Stimulated activated CD8-positive, alpha-beta memory T cell treated with anti-CD3 and anti-CD28 coated beads, Interleukin-7, amount 100 ng/mL, for 48 hours (primary cell): Measurements from ENCODE around the gene CPA5.

Source experiments
- DNase-seq, 2 donors: peaks; one replicate each; pipeline ENCODE4 v3.0.0-alpha.2; 2020; ENCODE audit warnings: low read depth in 1 of 2; ENCODE audit errors: extremely low read depth in 1 of 2

CPA5 gene

DNA sequence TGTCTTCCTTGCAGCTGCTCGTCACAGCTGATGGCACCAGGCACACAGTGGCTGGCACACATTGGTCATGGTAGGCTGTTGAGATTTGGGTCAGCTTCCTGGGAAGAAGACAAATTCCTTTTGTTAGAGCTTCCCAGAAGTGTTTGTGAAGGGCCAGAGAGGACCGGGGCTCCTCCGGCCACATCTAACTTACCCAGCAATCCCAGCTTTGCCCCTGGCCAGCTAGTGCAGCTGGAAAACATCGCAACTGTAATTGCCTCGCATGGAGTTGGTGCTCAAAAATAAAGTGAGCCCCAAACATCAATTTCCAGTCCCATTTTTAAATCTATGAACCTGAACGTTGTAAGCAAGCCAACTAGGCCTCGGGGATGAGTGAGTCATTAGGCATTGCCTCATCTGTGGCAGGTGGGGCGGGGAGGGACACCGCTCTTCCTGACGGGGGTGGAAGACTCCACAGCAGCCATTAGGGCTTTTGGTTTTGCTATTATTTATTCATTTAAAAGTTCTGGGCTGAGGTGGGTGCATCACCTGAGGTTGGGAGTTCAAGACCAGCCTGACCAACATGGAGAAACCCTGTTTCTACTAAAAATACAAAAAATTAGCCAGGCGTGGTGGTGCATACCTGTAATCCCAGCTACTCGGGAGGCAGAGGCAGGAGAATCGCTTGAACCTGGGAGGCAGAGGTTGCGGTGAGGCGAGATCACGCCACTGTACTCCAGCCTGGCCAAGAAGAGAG lies 12.4 kb downstream of the CPA5 start:
- DNase-seq = no peak

- no peak for DNase-seq
These were observed 13.9 kb downstream of the CPA5 start for GRCh38 chr7:130358471-130358870.

DNA sequence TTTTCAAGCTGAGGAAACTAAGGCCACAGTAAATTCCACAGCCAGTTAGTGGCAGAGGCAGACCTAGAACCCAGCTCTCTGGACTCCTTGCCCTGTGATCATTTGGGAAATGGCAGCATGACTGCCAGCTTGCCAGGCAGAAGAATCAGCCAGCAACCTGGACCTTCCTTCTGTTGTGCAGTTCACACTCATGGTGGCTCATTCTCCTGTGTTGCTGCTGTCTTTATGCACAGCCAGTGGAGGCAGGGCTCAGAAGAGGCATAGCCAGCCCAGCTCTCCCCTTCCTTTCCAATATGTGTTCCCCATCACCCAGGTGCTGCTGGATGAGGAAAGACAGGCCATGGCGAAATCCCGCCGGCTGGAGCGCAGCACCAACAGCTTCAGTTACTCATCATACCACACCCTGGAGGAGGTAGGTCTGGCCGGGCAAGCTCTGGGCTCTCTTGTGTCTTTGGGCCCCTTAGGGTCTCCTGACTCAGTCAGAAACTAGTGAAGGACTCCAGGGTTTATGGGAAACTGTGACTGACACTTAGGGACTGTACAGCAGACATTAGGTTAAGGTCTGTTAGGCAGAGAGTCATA lies 14.8 kb downstream of the CPA5 start:
- no peak for DNase-seq

DNA sequence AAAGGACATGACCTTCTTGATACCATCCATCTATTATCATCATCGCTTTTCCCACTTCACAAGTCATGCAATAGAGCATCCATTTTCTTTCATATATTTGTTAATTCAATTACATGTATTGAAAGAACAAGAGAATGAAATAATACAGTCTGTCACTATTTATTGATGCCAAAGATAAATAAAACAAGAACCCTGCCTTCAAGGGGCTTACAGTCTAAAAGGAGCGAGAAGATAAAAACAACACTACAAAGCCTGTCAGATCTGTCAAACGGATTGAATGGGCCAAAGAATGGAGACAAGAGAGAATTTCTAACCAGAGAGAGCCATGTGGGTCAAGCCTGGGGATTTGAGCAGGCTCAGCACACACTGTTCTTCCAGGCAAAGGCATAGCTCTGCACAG lies 15.9 kb downstream of the CPA5 start:
- DNase-seq = no peak

DNA sequence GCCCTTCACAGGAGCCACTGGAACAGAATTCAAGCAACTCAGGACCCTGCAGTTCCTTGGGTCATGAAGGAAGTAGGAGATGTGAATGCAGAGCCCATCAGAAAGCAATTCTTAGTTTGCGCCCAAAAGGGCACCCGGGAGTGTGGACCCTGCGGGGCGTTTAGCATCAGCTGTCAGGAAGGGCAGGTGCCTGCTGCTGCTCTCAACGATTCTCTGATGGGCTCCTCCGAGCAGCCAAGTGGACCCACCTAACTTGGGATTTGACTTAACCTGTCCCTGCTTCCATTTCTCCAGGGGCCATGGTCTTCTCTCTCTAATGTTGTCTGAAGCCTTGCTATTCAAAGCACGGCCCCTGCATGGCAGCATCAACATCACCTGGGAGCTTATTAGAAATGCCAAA lies 17.1 kb downstream of the CPA5 start:
- no peak for DNase-seq

- DNase-seq = no peak
These were observed 17.7 kb downstream of the CPA5 start for GRCh38 chr7:130362251-130362816.

- DNase-seq = peak; percentile 26 to 80
These were observed 18.6 kb downstream of the CPA5 start for GRCh38 chr7:130363026-130363847.

- DNase-seq = no peak
These were observed 19.8 kb downstream of the CPA5 start for GRCh38 chr7:130364451-130364850.

DNA sequence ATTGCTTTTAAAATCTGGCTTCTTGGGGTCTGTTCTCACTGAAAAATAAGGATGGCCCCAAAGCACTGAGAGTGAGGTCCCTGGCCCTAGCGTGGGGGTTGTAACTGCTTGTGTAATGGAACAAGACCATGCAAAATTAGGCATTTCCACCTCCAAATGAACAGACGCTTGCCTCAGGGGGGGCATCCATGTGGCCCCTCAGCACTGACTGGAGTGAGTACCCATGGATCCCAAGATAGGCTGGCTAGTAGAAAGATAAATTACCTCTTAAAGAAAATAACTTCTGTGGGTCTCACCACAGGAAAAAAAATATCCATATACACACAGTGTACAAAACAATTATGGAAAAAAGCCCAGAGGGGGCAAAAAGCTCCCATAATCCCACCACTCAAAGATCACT lies 20.5 kb downstream of the CPA5 start:
- no peak for DNase-seq

DNA sequence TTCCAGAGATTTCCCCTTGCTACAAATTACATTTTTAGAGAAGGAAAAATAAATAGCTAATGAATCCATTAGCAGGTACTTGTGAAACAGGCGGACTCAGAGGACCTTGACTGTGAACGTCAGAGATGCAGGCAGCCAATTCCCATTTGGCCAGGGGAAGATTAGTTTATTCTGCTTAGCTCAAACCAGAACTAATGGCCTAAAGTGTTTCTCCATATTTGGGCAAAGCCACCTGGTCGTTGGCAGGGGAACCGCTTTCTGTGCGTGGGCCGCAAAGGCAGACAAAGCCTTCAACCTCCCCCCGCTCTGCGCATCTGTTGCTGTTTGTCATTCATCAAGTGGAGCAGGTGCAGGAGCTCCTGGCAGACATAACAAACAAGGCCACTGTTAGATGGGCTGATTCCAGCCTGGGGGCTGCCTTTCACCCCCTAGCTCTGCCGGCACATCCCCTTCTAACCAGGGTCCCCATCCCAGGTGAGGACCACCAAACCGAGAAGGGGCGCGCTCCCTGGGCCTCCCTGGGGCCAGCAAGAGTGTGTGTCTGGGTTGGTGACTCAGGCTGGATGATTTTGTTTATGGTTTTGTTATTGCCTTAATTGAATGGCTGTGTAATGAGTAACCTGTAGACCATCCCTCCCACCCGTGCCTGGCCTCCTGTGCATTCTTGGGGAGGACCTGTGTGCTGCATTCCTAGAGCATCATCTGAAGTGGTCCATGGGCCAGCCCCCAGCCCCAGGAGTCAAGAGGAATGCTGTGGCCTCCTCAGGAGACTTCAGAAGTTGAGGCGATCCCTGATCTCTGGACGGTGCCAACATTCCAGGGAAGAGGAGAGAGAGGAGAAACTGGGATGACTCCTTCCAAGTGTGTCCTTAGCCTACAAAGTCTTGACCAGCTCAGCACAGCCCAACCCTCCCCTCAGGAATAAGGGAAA lies 21.2 kb downstream of the CPA5 start:
- DNase-seq = peak in 1 of 2 donors; percentile 45

- DNase-seq = no peak
These were observed 21.9 kb downstream of the CPA5 start for GRCh38 chr7:130366564-130366963.

- DNase-seq = no peak
These were observed 22.6 kb downstream of the CPA5 start for GRCh38 chr7:130367088-130367755.

GRCh38 chr7:130367836-130368746 lies 23.5 kb downstream of the CPA5 start:
- DNase-seq = no peak

- peak in 1 of 2 donors; percentile 29 for DNase-seq
These were observed 24.6 kb downstream of the CPA5 start for GRCh38 chr7:130369110-130369711.

DNA sequence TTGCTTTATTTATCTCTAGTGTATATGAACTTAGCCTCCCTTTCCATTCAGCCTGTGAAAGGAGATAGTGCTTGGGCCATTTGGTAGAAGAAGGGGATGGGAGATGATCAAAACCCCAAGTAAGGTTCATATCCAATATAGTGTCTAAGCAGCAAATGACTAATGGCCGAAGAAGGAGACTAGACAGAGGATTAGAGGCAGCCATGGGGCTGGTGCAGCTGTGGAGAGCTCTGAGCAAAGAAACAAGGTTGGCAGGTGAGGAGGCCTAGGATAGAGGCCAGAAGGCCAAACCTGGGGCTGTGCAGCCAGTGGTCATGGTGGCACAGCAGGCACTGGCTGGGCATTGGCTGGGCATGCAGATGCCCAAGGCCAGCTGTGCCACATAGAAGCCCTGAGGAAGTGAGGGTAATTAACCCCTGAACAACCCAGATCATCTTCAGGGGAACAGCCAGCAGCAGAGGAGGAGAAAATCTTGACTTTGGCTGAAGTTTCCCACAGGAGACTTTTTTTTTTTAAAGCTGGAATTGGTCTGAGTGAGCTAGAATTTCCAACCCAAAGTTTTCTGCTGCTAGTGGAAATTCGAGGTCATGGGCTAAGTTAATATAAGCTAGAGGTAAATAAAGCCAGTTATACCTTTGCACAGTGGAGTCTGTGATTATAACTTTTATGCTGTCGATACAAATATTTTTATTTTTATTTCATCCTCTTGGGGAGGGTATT lies 25.4 kb downstream of the CPA5 start:
- DNase-seq = no peak

GRCh38 chr7:130371046-130371445 lies 26.4 kb downstream of the CPA5 start:
- no peak for DNase-seq

DNA sequence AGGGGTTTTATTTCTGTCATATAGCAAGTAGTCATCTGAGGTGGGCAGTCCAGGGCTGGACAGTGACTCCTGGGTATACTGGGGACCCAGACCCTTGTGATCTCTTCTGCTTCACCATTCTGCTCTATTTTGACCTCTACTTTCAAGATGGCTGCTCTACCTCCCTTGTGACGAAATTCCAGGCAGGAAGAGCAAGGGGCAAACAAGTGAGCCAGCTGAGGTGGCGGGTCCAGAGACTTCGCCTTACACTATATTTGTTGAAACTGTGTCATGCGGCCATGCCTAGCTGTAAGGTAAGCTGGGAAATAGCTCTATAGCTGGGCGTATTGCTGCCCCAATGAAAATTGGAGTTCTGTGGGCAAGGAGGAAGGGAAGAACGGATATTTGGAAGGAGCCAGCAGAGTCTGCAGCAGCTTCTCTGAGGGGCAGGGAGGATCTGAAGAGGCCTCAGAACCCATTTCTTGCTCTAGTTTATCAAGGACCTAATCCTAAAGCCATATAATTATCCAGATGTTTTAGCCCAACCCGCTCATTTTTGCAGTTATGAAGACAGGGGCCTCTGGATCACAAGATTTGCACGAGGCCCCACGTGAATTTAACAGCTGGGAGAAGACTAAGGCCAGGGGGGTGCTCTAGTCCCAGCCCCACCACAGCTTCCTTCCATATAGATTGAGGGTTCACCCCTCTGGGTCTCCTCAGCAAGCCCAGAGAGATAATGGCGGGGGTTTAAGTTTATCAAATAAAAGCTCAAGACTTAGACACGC lies 28.0 kb downstream of the CPA5 start:
- DNase-seq = no peak
